Epithelial cell of esophagus (primary cell): ENCODE measurements around the gene CDK14.
A peak's percentile ranks its signal among the peaks of the same experiment; 100 is the strongest.

ENCODE experiments used
- DNase-seq: peaks from one replicate; pipeline ENCODE4 v3.0.0; 2010; ENCODE audit warnings: low read depth
- H3K4me3 ChIP-seq: 2 replicates; pipeline ENCODE4 v1.5.1; 2011; ENCODE audit warnings: mild to moderate bottlenecking, low read length, control low read depth
- CTCF ChIP-seq: IDR thresholded peaks from 2 replicates; pipeline ENCODE4 v1.5.1; 2011; ENCODE audit warnings: low read depth, mild to moderate bottlenecking, low read length, control low read depth, inconsistent platforms; ENCODE audit not compliant: insufficient read depth; ENCODE audit errors: missing control alignments

CDK14 gene

GRCh38 chr7:90736968-90737939, 141.1 kb downstream of the CDK14 start:
- H3K4me3 ChIP-seq, result no peak overlapping the region
- TF ChIP-seq CTCF, result no peak
- DNase-seq, result peak; percentile 33

GRCh38 chr7:90738249-90738648, 142.1 kb downstream of the CDK14 start:
- no peak overlapping the region for H3K4me3 ChIP-seq
- TF ChIP-seq CTCF, result no peak
- no peak for DNase-seq

GRCh38 chr7:90739716-90740115, 143.6 kb downstream of the CDK14 start:
- no peak for TF ChIP-seq CTCF
- no peak for DNase-seq
- H3K4me3 ChIP-seq, result no peak overlapping the region

GRCh38 chr7:90740386-90740785, 144.3 kb downstream of the CDK14 start:
- TF ChIP-seq CTCF, result no peak
- H3K4me3 ChIP-seq, result no peak overlapping the region
- DNase-seq, result no peak

GRCh38 chr7:90743626-90744025, 147.5 kb downstream of the CDK14 start:
- H3K4me3 ChIP-seq, result no peak overlapping the region
- no peak for TF ChIP-seq CTCF
- DNase-seq, result no peak

GRCh38 chr7:90747516-90747915, 151.4 kb downstream of the CDK14 start:
- no peak for DNase-seq
- no peak for TF ChIP-seq CTCF
- H3K4me3 ChIP-seq, result no peak overlapping the region
